Measurements from ENCODE around the gene DCHS2. TPM values are rescaled to one million over a fixed set of nuclear protein-coding genes. Genes with fewer than 3 reads are reported as not detected.

DCHS2 gene
- total RNA-seq, 2 donors from 2014 or later, result 0.28 to 0.71 TPM

DNA sequence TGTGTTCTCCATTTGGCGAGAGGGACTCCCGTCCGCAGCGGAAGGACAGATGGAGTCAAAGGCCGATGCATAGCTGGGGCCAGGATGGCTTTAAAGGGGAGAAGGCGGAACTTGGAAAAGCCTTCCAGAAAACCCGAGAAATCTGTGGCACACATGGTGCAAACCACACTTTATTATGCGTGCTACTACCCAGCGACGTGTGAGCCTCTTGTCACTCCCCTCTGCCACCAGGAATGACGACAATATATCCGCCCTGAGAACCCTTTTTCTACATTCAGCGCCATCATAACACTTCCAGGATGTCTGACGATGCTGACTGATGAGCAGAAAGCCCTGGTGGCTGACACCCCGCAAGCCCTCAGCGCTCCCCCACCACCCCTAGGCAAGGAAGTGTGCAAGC, 689 bp upstream of the DCHS2 start:
- intact Hi-C loops (cut with DNase I), result loop anchor here in 1 of 2 donors (10.0 kb wide), 1 partner anchor 157 kb away; no protein-coding TSS in a partner anchor
- DNase-seq (ENCODE audit: low spot score), result no peak

- DNase-seq (ENCODE audit: low spot score), result peak; percentile 81
- intact Hi-C loops (cut with DNase I), result loop anchor here in 1 of 2 donors (10.0 kb wide), 1 partner anchor 156 kb away; no protein-coding TSS in a partner anchor
Observed at GRCh38 chr4:154490583-154491340, 837 bp downstream of the DCHS2 start.

GRCh38 chr4:154490234-154490582, 1.4 kb downstream of the DCHS2 start:
- no peak for DNase-seq (ENCODE audit: low spot score)
- intact Hi-C loops (cut with DNase I), result loop anchor here in 1 of 2 donors (10.0 kb wide), 1 partner anchor 155 kb away; no protein-coding TSS in a partner anchor

DNA sequence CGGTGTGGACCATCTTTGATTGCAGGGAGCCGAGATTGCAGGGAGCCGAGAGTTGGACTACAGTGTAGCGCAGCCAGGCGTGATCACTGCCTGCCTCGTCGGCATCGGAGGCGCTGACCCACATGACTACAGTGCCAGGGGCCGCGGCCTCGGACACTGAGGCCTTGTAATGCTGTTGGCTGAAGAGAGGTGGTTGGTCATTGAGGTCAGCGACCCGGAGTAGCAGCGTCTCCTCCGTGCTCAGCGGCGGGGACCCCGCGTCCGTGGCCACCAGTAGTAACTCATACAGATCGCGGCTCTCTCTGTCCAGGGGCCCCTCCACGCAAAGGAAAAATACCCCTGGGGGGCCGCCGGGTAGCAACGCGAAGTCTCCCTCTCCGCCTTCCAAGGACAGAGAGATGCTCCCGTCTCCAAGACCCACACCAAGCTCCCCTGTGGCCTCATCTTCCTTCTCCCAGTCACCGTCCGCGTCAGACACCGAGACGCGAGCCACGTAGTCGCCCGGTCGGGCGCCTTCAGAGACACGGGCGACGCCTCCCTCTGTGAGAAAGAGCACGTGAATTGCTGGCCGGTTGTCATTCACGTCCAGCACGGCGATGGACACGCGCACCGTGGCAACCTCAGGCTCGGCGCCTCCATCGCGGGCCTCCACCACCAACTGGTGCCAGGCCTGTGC, 1.9 kb downstream of the DCHS2 start:
- peak; percentile 76 for DNase-seq (ENCODE audit: low spot score)
- intact Hi-C loops (cut with DNase I), result loop anchor here in 1 of 2 donors (10.0 kb wide), 1 partner anchor 155 kb away; no protein-coding TSS in a partner anchor

DNA sequence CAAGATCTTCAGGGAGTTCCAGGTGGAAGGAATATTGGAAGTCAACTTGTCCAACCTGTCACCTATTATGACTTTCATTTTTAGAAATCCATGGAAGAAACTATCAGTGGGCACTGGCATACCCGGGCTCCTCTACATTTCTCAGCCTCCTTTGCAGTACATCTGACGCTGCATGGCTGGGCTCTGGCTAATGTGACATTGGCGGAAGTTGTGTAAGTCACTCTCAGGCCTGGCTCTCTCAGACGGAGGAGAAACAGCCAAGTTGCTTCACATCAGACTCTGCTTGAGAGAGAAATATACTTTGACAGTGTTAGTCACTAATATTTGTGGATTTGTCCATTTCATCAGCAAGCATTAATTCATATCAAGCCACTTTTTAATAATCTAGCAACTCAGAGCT, 4.5 kb downstream of the DCHS2 start:
- intact Hi-C loops (cut with DNase I), result no loop called here
- no peak for DNase-seq (ENCODE audit: low spot score)

- DNase-seq (ENCODE audit: low spot score), result no peak
- intact Hi-C loops (cut with DNase I), result no loop called here
Observed at GRCh38 chr4:154485127-154485773, 6.3 kb downstream of the DCHS2 start.

- no peak for DNase-seq (ENCODE audit: low spot score)
- intact Hi-C loops (cut with DNase I), result no loop called here
Observed at GRCh38 chr4:154478547-154478946, 13.1 kb downstream of the DCHS2 start.

DNA sequence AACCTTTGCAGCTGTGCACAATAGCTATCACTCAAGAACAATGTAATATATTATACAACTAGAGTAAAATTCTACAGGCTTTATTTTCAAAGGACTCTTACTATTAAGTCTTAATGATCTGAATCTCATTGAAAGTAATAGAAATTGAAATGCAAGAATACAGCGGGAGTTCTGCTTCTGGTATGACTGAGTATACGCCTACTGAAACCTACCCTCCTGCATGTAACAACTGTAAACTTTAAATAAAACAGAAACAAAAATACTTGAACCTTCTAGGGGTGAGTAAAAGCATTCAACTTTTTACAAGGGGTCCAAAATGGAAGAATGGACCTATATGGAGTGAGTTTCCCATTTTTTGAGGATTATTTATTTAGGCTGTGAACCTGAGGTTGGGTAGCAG, 13.5 kb downstream of the DCHS2 start:
- intact Hi-C loops (cut with DNase I), result no loop called here
- DNase-seq (ENCODE audit: low spot score), result no peak

DNA sequence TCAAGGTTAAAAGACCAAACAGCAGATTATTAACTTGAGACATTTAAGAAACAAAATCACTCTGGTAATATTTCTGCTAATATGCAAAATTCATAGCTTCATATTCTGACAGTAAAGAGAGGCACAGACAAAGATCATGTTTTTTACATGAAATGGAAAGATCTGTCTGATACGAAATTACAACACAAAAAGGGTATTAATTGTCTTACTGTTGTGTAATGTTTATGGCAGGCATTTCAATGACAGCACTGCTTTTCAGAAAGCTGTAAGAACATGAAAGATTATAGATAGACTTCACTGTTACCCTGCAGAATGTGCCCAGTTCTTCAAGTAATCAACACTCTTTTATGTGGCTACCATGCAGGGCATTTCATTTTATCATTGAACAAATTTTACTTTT, 15.4 kb downstream of the DCHS2 start:
- intact Hi-C loops (cut with DNase I), result no loop called here

GRCh38 chr4:154475820-154476219, 15.8 kb downstream of the DCHS2 start:
- intact Hi-C loops (cut with DNase I), result no loop called here
- DNase-seq (ENCODE audit: low spot score), result no peak

More for the DNA sequence above, 15.4 kb downstream of the DCHS2 start:
- DNase-seq (ENCODE audit: low spot score), result no peak

- DNase-seq (ENCODE audit: low spot score), result no peak
- intact Hi-C loops (cut with DNase I), result no loop called here
Observed at GRCh38 chr4:154473497-154473896, 18.1 kb downstream of the DCHS2 start.

- no peak for DNase-seq (ENCODE audit: low spot score)
- intact Hi-C loops (cut with DNase I), result no loop called here
Observed at GRCh38 chr4:154472858-154473257, 18.7 kb downstream of the DCHS2 start.

DNA sequence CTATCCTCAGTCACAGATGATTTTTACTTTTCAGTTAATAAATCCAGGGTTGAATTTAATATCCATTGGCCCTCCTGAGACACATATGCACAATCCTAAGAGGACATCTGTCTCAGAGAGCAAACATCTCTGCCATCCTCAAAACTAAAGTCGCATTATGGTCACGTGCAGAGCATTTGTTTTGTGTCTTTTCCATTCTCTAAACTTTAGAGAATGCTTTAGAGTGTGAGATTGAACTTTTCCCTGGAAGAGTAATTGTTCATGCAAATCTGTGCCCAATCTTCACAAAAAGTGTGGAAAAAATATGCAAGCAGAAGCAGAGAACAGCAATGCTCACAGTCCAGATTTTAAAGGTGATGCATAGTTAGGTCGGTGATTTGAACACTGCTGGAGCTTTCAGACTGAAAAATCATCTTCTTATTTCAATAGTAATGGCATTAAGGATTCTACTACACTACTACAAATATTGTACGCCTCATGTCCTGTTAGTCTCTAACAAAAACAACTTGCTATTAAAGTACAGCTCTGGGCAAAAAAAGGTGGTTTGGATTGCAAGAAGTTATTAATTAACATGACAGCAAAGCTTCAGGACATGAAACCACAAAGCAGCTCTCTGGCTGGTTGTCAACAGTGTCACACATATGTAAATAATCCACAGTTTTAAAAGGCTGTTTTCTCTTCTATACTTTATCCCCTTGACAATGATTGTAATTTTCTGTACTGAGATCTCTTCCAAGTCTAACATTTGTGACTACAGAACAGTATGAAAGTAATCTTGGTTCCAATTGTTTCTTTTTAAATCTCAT, 19.9 kb downstream of the DCHS2 start:
- DNase-seq (ENCODE audit: low spot score), result no peak
- intact Hi-C loops (cut with DNase I), result loop anchor here in 1 of 2 donors (2.0 kb wide), 1 partner anchor 41 kb away; no protein-coding TSS in a partner anchor

DNA sequence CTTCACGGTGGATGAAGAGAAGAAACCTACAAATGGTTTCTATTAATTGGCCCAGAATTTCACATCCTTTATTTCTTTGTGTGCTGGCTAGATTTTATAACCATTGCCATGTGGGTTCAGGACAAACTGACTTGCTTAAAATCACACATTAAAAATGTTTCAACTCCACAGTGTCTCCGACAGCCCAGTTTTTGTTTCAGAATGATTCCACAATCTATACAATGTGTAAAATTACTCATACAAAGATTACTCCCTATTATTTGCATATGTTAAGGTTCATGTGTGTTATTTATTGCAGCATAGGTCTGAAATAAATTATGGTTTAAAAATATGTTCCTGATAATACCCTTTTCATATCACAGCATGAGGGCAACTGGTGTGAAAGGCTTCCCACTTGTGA, 20.6 kb downstream of the DCHS2 start:
- intact Hi-C loops (cut with DNase I), result loop anchor here in 1 of 2 donors (2.0 kb wide), 1 partner anchor 40 kb away; no protein-coding TSS in a partner anchor
- no peak for DNase-seq (ENCODE audit: low spot score)

GRCh38 chr4:154467886-154468285, 23.7 kb downstream of the DCHS2 start:
- intact Hi-C loops (cut with DNase I), result loop anchor here in 1 of 2 donors (5.0 kb wide), 1 partner anchor 389 kb away; no protein-coding TSS in a partner anchor
- DNase-seq (ENCODE audit: low spot score), result no peak

- DNase-seq (ENCODE audit: low spot score), result no peak
- intact Hi-C loops (cut with DNase I), result loop anchor here in 1 of 2 donors (5.0 kb wide), 1 partner anchor 391 kb away; no protein-coding TSS in a partner anchor
Observed at GRCh38 chr4:154466336-154466735, 25.3 kb downstream of the DCHS2 start.

- DNase-seq (ENCODE audit: low spot score), result no peak
- intact Hi-C loops (cut with DNase I), result loop anchor here in 1 of 2 donors (5.0 kb wide), 1 partner anchor 392 kb away; no protein-coding TSS in a partner anchor
Observed at GRCh38 chr4:154465085-154465484, 26.5 kb downstream of the DCHS2 start.

DNA sequence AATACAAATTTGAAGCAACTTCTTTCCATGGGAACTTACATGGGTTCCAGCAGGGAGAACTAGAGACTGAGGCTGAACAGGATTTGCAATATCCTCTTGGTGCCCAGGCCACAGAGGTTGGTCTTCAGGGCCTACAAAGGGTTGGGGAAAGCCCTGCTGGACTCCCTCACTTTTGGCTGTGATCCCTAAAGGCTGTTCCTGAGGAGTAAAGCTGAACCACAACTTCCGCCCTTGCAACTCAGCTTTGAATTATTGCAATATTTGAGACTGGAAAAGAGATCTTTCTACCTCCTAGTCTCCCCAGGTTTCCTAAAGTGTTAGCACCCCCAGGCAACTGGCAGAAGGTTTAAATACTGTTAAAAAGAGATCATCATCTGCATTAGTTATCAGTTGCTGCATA, 26.9 kb downstream of the DCHS2 start:
- DNase-seq (ENCODE audit: low spot score), result no peak
- intact Hi-C loops (cut with DNase I), result loop anchor here in 1 of 2 donors (5.0 kb wide), 1 partner anchor 393 kb away; no protein-coding TSS in a partner anchor
